Coronary artery (tissue), 2 donors: ENCODE results near the gene MIGA1.
"Not testable (repeated sequence)": the region's sequence is repeated elsewhere in the genome, so short reads cannot be mapped to it uniquely, and the experiment has no call there.

ENCODE experiments used
- DNase-seq: peaks from one replicate; pipeline ENCODE4 v3.0.0-alpha.2; 2017; ENCODE audit warnings: low spot score
- H3K27ac ChIP-seq, 2 donors: fragments of 200-600 bp; sonication (generic); one replicate each; pipeline ENCODE4 v1.5.1; 2016 to 2019
- H3K4me3 ChIP-seq: fragments of 200-600 bp; sonication (generic); 2 replicates; pipeline ENCODE4 v1.5.1; 2016; ENCODE audit warnings: mild to moderate bottlenecking, moderate library complexity
- CTCF ChIP-seq: fragments of 200-600 bp; sonication (generic); IDR thresholded peaks from one replicate; pipeline ENCODE4 v1.5.1; 2019; ENCODE audit warnings: antibody characterized with exemption

The MIGA1 gene

GRCh38 chr1:77802026-77802425, 22.6 kb downstream of the MIGA1 start:
- no peak overlapping the region for H3K27ac ChIP-seq
- H3K4me3 ChIP-seq, result no peak overlapping the region
- TF ChIP-seq CTCF, result no peak
- DNase-seq, result no peak

- TF ChIP-seq CTCF, result no peak
- Histone ChIP-seq H3K4me3 (no peak overlapping the region), H3K27ac (no peak overlapping the region)
- DNase-seq, result no peak
Observed at GRCh38 chr1:77803371-77803770, 23.9 kb downstream of the MIGA1 start.

DNA sequence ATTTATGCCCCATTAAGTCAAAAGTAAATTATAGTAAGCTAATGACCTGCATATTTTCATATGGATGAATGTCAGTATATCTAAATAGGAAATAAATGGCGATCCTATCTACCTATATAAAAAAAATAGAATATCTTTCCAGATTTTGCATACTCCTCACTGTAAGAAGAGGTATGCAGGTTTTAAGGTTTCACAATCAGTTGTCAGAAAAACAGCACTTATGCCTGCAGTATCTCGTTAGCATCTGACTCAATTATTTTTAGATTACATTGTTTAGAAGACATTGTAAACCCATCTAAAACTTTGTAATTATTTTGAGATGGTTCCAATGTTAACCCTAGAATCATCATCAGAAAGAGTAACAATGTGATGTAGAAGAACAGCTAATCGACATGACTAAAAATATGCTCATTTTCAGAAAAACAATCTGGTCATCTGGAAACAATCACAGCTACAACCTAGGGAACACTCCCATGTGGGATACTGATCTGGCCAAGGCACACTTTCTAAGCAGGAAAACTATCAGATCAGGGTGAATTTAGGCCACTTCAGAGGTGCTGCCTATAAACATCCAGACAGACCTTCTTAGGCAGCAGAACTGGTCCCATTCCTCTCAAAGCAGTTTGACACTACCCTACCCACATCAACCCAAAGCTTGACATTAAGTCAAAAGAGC, 30.5 kb downstream of the MIGA1 start:
- not testable (repeated sequence) for H3K4me3 ChIP-seq, H3K27ac ChIP-seq, DNase-seq

- DNase-seq, H3K27ac ChIP-seq, H3K4me3 ChIP-seq: not testable (repeated sequence)
Observed at GRCh38 chr1:77811589-77811988, 32.1 kb downstream of the MIGA1 start.

- Histone ChIP-seq H3K27ac (no peak overlapping the region), H3K4me3 (no peak overlapping the region)
- no peak for DNase-seq
- TF ChIP-seq CTCF, result no peak
Observed at GRCh38 chr1:77817368-77818209, 38.1 kb downstream of the MIGA1 start.

GRCh38 chr1:77820121-77820520, 40.7 kb downstream of the MIGA1 start:
- DNase-seq, result no peak
- Histone ChIP-seq H3K27ac (no peak overlapping the region), H3K4me3 (no peak overlapping the region)
- TF ChIP-seq CTCF, result no peak

GRCh38 chr1:77824079-77824478, 44.6 kb downstream of the MIGA1 start:
- peak overlapping the region; percentile 4 to 63 for H3K27ac ChIP-seq

More at GRCh38 chr1:77824079-77824478, 44.6 kb downstream of the MIGA1 start:
- no peak for DNase-seq
- no peak overlapping the region for H3K4me3 ChIP-seq
- no peak for TF ChIP-seq CTCF
